Vagina (tissue), 2 donors: ENCODE results near the gene VENTX. TPM values are rescaled to one million over a fixed set of nuclear protein-coding genes. Genes with fewer than 3 reads are reported as not detected.

ENCODE experiments used
- DNase-seq, 2 donors: peaks; one replicate each; pipeline ENCODE4 v3.0.0-alpha.2; 2017; ENCODE audit errors: extremely low spot score in 2 of 2
- H3K27ac ChIP-seq: fragments of 200-600 bp; sonication (generic); one replicate; pipeline ENCODE4 v1.5.1; 2019
- H3K27me3 ChIP-seq: fragments of 200-600 bp; sonication (generic); one replicate; pipeline ENCODE4 v1.5.1; 2019
- H3K36me3 ChIP-seq, 2 donors: fragments of 200-600 bp; sonication (generic); one replicate each; pipeline ENCODE4 v1.5.1; 2017 to 2019
- H3K4me1 ChIP-seq: fragments of 200-600 bp; sonication (generic); one replicate; pipeline ENCODE4 v1.5.1; 2019
- H3K4me3 ChIP-seq, 2 donors: fragments of 200-600 bp; sonication (generic); 1 replicate in 1 of 2; 2 replicates in 1 of 2; pipeline ENCODE4 v1.5.1; 2016 to 2019
- H3K9me3 ChIP-seq: fragments of 200-600 bp; sonication (generic); one replicate; pipeline ENCODE4 v1.5.1; 2019
- POLR2A ChIP-seq, 2 donors: fragments of 450-650 bp; IDR thresholded peaks; one replicate each; pipeline ENCODE4 v1.6.1; 2017; ENCODE audit warnings: antibody characterized with exemption in 2 of 2, mild to moderate bottlenecking in 2 of 2, moderate library complexity in 2 of 2
- POLR2AphosphoS5 ChIP-seq, 2 donors: sonication (generic); formaldehyde crosslinking; IDR thresholded peaks; one replicate each; pipeline ENCODE4 v1.9.0; 2017; ENCODE audit warnings: antibody characterized with exemption in 2 of 2, mild to moderate bottlenecking in 2 of 2, low read depth in 1 of 2; ENCODE audit not compliant: insufficient read depth in 1 of 2
- intact Hi-C: fragments of 100-400 bp; cut with DNase I; formaldehyde crosslinking; loops from one replicate; pipeline ENCODE4 v1.15.1; 2023
- total RNA-seq: library from RNA; depleted of rRNA; stranded (reverse); fragments of >200 nt; gene quantifications from one replicate; pipeline ENCODE4 v1.2.3, GENCODE V29; 2016
- TF ChIP-seq, protein P1 (sequence below), 3 experiments: fragments of 450-650 bp in 2 of 3; fragments of 200-600 bp in 1 of 3; sonication (generic) in 1 of 3; IDR thresholded peaks; one replicate each; pipeline ENCODE4 v1.5.1; 2017 to 2019; ENCODE audit warnings: antibody characterized with exemption in 3 of 3, mild to moderate bottlenecking in 2 of 3, moderate library complexity in 2 of 3

VENTX gene
- total RNA-seq, 1 donor from 2014 or later, result 0.98 TPM

- Histone ChIP-seq H3K36me3 (no peaks in the 10 kb centered on the region), H3K9me3 (no peaks in the 10 kb centered on the region), H3K4me3 (no peak overlapping the region), H3K4me1 (peaks cover 5% of the 10 kb centered on the region), H3K27me3 (peaks cover 4% of the 10 kb centered on the region), H3K27ac (no peak overlapping the region)
- no peak for TF ChIP-seq POLR2A (IDR thresholded peaks at IDR 0.05)
- no peak for TF ChIP-seq POLR2AphosphoS5 (IDR thresholded peaks at IDR 0.05; ENCODE audit: insufficient read depth in 1 of 2, low read depth in 1 of 2)
- TF ChIP-seq, protein P1, sequence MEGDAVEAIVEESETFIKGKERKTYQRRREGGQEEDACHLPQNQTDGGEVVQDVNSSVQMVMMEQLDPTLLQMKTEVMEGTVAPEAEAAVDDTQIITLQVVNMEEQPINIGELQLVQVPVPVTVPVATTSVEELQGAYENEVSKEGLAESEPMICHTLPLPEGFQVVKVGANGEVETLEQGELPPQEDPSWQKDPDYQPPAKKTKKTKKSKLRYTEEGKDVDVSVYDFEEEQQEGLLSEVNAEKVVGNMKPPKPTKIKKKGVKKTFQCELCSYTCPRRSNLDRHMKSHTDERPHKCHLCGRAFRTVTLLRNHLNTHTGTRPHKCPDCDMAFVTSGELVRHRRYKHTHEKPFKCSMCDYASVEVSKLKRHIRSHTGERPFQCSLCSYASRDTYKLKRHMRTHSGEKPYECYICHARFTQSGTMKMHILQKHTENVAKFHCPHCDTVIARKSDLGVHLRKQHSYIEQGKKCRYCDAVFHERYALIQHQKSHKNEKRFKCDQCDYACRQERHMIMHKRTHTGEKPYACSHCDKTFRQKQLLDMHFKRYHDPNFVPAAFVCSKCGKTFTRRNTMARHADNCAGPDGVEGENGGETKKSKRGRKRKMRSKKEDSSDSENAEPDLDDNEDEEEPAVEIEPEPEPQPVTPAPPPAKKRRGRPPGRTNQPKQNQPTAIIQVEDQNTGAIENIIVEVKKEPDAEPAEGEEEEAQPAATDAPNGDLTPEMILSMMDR (IDR thresholded peaks at IDR 0.05), result no peak
- intact Hi-C loops, result no loop called here
- DNase-seq, result no peak
These were observed 8.0 kb downstream of the VENTX start for GRCh38 chr10:133245439-133246235.

DNA sequence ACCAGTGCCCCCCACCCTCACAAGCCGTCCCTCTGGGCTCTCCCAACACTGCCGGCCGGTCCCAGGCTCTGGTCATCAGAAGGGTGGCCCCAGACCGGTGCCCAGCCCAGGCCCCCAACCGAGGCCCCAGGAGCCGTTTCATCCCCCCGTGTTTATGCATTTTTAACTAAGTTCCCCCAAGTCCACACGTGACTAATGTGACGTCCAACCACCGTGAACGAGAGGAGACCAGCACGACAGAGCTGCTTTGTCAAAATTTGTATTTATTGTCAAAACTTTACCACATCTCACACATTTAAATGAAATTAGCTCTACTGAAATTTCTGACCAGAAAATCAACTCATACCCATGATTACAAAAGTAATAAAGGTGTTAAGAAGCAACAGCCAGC lies 8.6 kb downstream of the VENTX start:
- TF ChIP-seq, protein P1 (IDR thresholded peaks at IDR 0.05), result no peak
- no peak for TF ChIP-seq POLR2A (IDR thresholded peaks at IDR 0.05)
- no peak for TF ChIP-seq POLR2AphosphoS5 (IDR thresholded peaks at IDR 0.05; ENCODE audit: insufficient read depth in 1 of 2, low read depth in 1 of 2)
- DNase-seq, result no peak
- H3K9me3 ChIP-seq, result no peaks in the 10 kb centered on the region
- peaks cover 4% of the 10 kb centered on the region for H3K27me3 ChIP-seq
- H3K27ac ChIP-seq, result no peak overlapping the region
- intact Hi-C loops, result no loop called here
- H3K36me3 ChIP-seq, result no peaks in the 10 kb centered on the region
- no peak overlapping the region for H3K4me3 ChIP-seq
- peaks cover 3% of the 10 kb centered on the region for H3K4me1 ChIP-seq

GRCh38 chr10:133247681-133248333 lies 10.2 kb downstream of the VENTX start:
- peaks cover 4% of the 10 kb centered on the region for H3K27me3 ChIP-seq
- DNase-seq, result no peak
- no peaks in the 10 kb centered on the region for H3K9me3 ChIP-seq
- no peak overlapping the region for H3K4me3 ChIP-seq
- no peaks in the 10 kb centered on the region for H3K4me1 ChIP-seq
- TF ChIP-seq POLR2AphosphoS5 (IDR thresholded peaks at IDR 0.05; ENCODE audit: insufficient read depth in 1 of 2, low read depth in 1 of 2) (no peak), POLR2A (IDR thresholded peaks at IDR 0.05) (no peak)
- TF ChIP-seq, protein P1 (IDR thresholded peaks at IDR 0.05), result no peak
- no peaks in the 10 kb centered on the region for H3K36me3 ChIP-seq
- intact Hi-C loops, result no loop called here
- H3K27ac ChIP-seq, result no peak overlapping the region

- H3K27ac ChIP-seq, result no peak overlapping the region
- TF ChIP-seq, protein P1 (IDR thresholded peaks at IDR 0.05), result no peak
- TF ChIP-seq POLR2A (IDR thresholded peaks at IDR 0.05) (no peak), POLR2AphosphoS5 (IDR thresholded peaks at IDR 0.05; ENCODE audit: insufficient read depth in 1 of 2, low read depth in 1 of 2) (no peak)
- H3K4me1 ChIP-seq, result no peaks in the 10 kb centered on the region
- intact Hi-C loops, result no loop called here
- no peaks in the 10 kb centered on the region for H3K36me3 ChIP-seq
- H3K27me3 ChIP-seq, result peaks cover 4% of the 10 kb centered on the region
- DNase-seq, result no peak
- no peaks in the 10 kb centered on the region for H3K9me3 ChIP-seq
- H3K4me3 ChIP-seq, result no peak overlapping the region
These were observed 10.7 kb downstream of the VENTX start for GRCh38 chr10:133248334-133248715.
